Umbilical cord (tissue), 2 donors: ENCODE results near the gene CALHM1. TPM values are rescaled to one million over a fixed set of nuclear protein-coding genes. Genes with fewer than 3 reads are reported as not detected.
A peak's percentile ranks its signal among the peaks of the same experiment; 100 is the strongest.

Source experiments
- DNase-seq: peaks from one replicate; pipeline ENCODE4 v3.0.0-alpha.2; 2015; ENCODE audit warnings: low spot score
- total RNA-seq: library from RNA; depleted of rRNA; stranded (reverse); fragments of >200 nt; gene quantifications from one replicate; pipeline ENCODE4 v1.2.3, GENCODE V29; 2014; ENCODE audit warnings: low replicate concordance; ENCODE audit not compliant: insufficient read depth

Gene CALHM1
- total RNA-seq, 1 donor from 2014 or later, result 0.48 TPM

DNA sequence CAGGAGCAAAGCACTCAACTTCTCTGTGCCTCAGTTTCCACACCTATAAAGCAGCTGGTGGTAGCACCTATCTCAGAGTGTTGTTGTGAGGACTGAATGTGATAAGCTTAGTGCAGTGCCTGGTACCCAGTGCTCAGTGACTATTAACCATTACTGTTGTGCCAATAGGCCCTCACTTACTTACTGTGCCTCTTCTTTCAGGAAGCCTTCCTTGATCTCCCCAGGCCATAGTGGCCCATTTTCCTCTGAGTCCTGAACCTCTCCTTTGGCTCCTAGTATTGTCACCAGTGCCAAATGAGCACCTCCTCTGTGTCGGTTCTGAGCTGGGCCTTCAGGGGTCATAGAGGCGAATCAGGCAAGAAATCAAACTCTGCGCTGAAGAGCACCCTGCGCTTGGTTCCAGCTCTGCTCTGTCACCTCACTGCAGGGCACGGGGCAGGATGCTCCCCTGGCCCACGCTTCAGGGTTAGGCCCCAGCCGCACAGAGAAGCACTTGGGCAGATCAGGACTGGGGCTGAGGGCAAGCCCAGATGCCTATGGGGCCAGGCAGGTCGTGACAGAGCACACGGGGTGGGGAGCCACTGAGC lies 2.5 kb downstream of the CALHM1 start:
- DNase-seq, result no peak

DNA sequence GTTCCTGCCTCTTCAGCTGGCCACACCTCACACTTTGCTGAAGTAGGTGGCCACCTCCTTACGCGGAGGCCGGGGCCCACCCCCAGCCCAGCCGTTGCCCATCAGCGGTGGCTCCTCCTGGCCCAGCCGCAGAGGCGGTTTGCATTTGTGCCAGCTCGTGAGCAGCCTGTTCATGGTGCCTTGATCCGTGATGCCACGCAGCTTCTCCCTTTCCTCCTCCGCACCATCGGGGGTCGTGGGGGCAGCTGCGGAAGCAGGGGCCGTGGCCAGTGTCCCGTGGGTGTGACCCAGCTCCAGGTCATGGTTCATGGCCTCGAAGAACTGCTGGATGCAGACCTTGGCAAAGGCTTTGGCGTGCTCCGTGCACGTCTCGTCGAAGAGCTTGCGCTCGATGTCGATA lies 3.5 kb downstream of the CALHM1 start:
- DNase-seq, result no peak

DNA sequence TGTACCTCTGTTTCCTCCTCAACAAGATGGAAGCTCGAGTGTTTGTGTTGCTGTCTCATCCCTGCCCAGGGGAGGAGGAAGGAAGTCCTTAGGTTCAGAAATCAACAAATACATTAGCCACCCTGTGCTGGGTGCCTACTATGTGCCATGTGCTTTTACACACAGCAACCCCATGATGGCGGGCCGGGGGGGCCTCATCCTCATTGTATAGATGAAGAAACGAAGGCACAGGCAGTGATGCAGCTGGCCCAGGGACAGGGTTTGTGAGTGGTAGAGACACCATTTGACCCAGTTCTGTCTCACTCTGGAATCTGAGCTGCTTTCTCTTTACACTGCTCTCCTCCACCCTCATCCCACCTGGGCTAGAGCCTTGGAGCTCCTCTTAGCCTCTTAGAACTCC lies 4.7 kb downstream of the CALHM1 start:
- no peak for DNase-seq

DNA sequence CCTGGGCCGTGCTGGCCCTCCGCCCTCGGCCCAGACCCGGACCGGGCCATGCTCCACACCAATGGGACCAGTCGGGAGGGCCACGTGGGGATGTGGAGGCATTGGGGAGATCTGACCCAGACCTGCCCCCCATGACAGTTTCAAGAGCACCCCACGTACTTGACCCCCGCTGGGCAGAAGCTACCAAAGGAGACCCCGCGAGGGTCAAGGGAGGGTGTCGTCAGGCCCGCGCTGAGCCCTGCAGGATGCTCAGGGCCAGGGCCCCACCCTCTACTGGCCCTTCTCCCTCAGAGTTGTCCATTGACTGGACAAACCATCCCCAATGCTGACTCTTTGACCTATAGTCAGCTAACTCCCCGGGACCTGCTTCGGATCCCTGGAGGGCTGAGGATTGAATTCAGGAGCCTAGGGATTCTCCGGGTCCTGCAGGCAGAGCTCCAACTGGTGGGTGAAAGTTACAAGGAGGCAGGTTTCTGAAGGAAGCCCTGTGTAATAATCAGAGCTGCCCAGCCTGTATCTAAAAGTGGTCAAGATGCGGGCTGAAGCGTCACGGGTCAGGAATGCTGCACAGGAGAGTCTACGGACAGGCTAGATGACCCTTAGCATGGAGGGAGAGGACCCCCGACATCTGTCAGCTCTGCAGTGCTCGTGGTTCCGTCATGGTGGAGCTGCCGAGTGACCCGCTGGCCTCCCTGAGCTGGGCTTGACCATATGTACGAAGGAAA lies 6.0 kb downstream of the CALHM1 start:
- DNase-seq, result peak; percentile 19

DNA sequence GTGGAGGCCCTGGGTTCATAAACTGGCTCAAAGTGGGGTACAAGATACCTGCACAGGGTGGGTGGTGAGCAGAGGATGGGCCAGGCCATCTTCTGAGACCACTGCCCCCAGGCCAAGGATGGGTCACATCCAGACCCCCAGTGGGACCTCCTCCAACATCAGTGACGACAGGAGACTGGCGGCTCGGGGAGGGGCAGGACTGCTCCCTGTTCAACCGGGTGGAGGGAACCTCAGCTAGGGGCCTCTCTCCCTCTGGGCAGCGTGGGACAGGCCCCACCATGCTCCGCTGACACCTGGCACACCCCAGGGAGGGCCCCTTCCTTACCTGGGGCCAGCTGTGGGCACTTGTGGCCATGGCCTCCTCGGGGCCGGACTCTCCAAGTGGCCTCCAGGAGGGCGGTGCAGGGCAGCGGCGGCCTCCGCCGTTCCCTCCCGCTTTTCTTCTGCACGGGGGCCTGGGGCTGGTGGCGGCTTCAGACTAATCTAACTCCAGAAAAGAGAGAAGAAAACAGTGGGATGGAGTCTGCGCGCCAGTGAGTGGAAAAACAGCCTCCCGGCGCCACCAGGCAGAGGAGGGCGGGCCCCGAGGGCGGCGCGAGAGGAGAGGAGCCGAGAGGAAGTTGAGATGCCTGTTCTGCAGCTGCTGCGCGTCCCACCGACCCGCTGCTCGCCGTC lies 6.7 kb downstream of the CALHM1 start, which contains the start of gene CALHM2:
TSS of gene CALHM2 (minus strand) at position 540 of the 675 bp plus-strand sequence. CDS start 2,429 bp downstream, outside the sequence.
- peak; percentile 91 for DNase-seq

DNA sequence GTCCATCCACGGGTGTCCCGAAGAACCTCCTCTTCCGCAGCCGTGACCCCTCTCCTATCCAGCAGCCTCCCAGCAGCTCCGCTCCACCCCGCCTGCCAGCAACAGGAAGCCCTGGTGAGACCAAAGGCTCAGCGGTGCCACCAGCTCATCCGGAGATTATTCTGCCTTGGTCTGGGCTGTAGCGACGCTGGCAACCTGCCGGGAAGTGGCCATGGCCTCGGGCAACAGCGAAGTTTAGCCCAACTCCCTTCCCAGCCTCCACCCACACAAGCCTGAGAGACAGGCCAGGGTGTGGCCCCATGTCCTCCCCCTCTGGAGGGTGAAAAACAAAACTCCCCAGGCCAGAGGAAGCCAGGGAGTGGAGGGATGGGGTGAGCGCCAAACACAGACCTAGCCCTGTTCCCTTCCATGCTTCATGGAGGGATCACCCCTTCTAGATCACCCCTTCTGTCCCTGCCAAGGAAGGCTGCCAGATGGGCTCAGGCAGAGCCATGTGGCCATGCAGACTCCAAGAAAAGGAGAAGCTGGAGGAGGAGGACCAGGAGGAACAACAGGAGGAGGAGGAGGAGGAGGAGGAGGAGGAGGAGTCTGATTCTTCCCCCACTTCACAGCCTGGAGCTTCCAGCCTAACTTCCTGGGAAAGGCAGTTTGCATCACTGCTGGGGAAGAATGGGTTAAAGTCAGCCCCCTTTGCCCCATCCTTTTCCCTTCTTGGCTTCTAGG lies 7.4 kb downstream of the CALHM1 start:
- peak; percentile 76 for DNase-seq

DNA sequence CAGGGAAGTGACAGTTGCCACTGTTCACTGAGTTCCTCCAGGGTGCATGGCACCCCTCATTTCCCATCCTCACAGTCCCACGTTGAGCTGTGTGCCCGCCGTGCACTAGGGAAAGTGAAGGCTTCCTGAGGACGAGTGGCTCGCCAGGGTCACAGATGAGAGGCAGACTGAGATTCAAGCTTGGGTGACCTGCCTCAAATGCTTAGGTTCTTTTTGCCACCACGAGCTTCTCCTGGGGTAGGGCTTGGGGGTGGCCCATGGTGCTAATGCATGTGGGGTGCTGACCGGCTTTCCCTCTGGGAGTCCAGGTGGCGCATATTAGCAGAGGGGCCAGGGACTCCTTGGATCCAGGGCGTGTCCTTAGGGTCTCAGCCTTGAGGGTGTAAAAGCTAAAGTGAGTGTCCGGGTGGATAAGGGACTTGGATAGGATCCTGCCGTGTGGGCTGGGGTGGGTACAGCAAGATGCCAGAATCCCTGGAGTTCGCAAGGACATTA lies 8.5 kb downstream of the CALHM1 start:
- DNase-seq, result no peak

DNA sequence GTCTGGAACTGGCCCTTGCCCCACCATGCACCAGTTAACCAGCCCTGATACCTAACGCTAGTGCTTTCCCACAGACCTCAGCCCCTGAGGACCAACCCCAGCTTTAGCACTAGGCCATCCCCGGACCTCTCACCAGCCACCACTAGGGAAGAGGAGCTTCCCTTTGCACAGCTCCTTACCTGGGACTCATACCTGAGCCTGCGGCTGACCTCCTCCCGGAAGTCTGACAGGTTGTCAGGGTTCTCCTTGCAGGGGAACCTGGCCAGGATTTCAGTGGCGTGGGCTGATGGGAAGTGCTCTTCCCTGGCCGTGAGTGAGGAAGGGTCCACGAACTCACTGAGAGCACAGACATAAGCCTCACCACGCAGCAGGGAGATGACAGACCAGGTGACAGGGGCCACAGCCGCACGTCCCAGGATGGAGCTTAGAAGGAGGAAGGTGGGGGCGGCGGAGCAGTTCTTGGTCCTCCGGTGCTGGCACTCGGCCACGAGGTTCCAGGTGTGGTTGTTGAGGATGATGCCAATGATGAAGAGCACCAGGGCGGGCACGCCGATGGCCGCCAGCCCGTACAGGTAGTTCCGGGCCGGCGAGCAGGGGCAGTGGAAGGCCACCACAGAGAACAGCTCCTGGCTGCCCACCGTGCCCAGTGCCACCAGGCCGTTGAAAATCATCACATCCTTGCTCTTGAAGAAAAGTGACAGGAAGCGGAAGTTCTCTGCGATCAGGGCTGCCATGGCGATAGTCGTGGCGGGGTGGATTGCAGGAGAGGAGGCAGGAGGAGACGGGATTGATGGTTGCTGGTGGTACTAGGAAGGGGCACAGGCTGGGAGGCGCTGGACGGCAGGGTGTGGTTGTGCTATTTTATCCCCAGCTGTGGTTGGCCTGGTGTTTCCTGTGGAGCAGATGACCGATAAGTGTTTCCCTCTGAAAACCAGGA lies 9.2 kb downstream of the CALHM1 start:
- no peak for DNase-seq

DNA sequence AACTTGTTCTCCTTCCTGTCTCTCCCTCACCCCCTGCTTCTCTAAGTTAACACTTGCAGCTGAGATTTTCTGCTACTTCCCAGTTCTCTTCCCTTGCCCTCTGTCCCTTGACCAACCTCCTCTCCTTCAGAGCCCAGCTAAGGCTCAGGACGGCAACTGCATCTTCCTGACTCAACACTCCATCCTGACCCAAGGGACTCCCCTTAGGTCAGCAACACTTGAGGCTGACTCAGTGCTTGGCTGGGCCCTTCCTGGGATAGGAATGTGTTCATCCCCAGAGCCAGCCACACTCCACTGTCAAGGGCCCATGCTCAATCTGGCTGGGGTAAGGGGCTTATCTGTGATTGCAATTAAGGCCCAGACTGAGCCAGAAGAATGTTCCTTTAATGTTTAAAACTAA lies 10.0 kb downstream of the CALHM1 start:
- peak; percentile 36 for DNase-seq

DNA sequence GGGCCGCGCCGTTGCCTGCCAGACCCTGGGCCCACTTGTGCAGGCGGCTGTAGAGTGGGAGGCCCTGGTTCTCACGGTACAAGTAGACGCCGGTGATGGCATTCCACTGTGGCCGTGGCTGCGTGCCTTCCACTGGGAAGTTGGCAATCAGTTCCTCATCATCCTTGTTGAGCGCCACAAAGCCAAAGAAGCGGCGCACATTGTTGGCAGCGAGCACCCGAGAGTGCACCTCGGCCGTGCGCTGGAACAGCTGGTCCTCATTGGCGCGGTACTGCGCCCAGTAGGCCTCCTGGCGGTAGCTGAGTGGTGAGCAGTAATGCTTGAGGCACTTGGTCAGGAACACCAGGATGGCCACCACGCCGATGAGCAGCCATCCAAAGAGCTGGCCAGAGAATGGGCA lies 11.5 kb downstream of the CALHM1 start:
- DNase-seq, result no peak

DNA sequence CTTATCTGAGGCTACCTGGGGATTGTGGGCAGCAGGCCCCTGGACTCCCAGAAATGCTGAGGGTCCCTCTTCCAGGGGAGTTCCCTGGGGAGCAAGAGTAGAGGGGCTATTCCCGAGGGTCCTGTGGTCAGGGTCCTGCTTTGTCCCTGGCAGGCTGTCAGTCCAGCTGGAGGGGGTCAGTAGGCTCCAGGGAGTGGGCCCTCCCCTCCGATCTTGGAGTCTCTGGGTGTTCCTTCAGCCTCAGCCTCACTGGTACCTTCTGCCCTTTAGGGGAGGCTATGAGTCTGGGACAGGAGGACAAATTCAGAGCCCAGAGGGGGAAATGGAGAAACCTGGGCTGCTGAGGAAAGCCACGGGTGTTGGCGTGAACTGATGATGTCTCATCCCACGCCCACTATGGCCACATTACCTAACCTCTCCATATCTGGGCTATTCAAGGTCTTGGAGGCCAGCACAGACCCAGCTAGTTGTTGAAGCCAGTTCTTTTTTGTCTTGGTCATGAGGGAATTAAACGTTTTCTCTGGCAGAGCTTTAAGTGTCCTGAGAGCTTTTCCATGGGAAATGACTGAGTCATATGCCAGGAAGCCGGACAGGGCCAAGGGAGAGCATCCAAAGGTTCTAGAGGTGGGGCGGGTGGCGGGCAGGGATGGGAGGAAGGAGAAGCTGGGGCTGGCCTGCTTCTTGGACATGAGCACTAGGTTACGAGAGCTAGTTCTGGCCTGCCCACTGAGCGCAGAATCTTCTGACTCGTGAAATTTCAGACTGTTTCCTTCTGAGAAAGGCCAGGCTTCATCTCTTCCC lies 12.7 kb downstream of the CALHM1 start:
- no peak for DNase-seq

DNA sequence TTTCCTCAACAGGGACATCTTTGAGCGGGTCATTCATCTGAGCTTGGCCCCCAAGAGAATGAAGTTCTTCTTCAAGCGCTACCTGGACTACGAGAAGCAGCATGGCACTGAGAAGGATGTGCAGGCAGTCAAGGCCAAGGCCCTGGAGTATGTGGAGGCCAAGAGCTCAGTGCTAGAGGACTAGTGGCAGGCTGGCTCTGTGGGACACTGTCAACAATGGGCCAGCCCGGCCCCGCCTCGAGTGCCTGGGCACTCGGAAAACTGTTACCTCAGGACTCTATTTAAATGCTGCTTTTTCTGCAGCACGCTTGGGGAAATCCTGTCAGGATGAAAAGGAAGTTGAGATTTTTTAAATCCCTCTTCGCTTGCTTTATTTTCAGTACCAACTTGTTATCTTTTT lies 13.3 kb downstream of the CALHM1 start:
- DNase-seq, result no peak

DNA sequence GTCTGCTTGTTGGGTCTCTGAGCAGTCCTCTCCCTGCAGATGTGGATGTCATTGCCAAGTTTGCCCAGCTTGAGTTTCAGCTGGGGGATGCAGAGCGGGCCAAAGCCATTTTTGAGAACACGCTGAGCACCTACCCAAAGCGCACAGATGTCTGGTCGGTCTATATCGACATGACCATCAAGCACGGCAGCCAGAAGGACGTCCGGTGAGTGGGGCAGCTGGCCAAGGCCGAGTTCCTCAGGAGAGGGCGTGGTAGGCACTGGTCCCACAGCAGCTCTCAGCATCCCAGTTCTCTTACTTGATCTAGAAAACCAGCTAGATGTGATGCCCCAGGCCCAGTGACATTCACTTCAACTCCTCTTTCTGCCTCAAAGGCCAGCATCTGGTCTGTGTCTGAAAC lies 14.2 kb downstream of the CALHM1 start:
- DNase-seq, result no peak

DNA sequence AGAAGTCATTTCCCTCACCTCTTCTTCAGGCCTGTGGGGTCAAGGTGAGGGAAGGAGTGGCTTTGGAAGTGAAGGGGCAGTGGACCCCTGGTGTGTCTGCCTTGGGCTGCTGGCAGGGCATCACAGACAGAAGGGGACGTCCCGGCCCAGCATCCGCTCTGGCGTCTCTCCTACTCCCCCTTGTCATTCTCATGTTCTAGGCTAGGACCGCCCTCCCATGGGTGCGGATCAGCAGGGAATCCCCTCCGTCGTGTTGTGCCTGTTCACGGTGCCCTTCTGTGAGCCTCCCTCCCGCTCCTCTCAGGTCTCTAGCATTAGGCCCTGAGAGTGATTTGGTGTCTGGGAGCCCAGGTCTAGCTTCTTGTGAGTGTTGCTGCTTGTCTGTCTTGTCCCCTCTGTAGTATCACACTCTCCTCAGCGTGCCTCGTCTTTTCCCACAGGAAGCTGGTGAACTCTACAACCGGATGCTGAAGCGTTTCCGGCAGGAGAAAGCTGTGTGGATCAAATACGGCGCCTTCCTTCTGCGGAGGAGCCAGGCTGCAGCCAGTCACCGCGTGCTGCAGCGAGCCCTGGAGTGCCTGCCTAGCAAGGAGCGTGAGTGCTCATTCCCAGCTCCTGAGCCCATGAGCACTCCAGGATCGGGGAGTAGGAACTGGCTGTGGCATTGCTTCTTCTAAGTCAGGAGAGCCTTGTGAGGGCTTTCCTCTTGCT lies 15.1 kb downstream of the CALHM1 start:
- no peak for DNase-seq

DNA sequence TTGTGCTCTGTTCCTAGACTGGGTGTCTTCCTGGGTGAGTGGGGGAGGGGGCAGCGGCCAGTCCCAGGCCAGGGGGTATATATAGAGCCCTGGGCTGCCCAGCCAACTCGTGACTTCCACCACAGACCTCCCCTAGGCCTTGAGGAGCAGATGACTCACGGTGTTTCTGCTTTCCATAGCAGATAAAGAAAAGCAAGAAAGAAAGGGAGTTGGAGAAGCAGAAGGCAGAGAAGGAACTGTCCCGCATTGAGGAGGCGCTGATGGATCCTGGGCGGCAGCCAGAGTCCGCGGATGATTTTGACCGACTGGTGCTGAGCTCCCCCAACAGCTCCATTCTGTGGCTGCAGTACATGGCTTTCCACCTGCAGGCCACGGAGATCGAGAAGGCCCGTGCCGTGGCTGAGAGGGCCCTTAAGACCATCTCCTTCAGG lies 16.7 kb downstream of the CALHM1 start:
- no peak for DNase-seq

DNA sequence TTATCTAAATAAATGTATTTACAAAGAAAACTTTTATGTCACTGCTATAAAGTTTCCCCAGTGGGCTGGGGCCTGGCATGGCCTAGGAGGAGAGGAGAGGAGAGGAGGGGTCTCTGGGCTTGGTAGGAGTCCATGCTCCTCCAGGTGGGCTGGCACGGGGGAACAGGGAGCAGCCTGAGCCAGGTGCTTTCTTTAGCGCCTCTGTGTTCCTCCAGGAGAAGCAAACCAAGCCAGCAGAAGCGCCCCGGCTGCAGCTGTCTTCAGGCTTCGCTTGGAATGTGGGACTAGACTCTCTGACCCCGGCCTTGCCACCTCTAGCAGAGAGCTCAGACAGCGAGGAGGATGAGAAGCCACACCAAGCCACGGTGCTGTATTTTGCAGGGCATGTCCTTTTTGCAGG lies 17.1 kb downstream of the CALHM1 start:
- DNase-seq, result no peak

DNA sequence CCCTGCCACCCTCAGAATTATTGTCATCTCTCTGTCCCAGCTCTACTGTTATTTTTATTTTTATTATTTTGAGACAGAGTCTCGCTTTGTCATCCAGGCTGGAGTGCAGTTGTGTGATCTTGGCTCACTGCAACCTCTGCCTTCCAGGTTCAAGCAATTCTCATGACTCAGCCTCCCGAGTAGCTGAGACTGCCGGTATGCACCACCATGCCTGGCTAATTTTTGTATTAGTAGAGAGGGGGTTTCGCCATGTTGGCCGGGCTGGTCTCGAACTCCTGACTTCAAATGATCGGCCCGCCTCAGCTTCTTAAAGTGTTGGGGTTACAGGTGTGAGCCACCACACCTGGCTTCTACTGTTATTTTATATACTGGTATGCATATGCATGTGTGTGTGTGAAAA lies 17.5 kb downstream of the CALHM1 start:
- no peak for DNase-seq

DNA sequence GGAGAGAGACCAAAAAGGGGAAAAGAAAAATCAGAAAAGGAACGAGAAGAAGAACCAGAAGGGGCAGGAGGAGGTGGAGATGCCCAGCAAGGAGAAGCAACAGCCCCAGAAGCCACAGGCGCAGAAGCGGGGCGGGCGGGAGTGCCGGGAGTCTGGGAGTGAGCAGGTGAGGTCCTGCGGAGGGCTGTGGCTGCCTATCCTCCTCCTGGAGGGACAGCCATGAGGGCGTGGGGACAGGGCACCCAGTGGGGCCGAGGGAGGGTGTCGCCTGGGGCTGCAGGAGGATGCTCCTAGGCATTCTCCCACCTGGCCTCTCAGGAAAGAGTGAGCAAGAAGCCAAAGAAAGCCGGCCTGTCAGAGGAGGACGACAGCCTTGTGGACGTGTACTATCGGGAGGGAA lies 18.3 kb downstream of the CALHM1 start:
- DNase-seq, result no peak

DNA sequence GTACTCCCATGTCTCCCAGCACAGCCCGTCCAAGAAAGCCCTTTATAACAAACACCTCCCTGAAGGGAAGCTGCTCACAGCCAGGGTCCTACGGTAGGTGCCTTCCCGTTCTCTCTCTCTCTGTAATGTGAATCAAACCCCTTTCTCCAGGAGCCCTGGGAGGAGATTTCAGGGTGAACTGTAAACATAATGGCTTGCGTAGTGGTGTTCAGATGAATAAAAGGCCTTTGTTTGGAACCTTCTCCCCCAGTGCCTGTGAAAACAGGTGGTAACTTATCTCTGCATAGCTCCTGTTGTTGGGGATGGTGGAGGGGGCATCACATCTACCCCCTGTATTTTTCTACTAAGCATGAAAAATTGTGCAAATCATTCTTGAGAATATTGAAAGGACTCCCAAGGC lies 18.9 kb downstream of the CALHM1 start:
- no peak for DNase-seq
